GM12878 (cell line): ENCODE measurements around the gene PRKAG2. TPM values are rescaled to one million over a fixed set of nuclear protein-coding genes. Genes with fewer than 3 reads are reported as not detected.
A peak's percentile ranks its signal among the peaks of the same experiment; 100 is the strongest.

Experiments used
- ATAC-seq: fragments of 200-7000 bp; cut with Tn5 transposase; 3 replicates; pipeline ENCODE4 v1.9.1; 2020; ENCODE audit warnings: mild to moderate bottlenecking, moderate library complexity
- BruUV-seq: library from RNA; stranded (reverse); fragments of 400-500 nt; replicated peaks from 2 replicates; lab custom pipeline; 2021; lab: Mats Ljungman, UMichigan
- CTCF ChIA-PET: fragments of 300-600 bp; sonication (Branson Sonifier 250); formaldehyde crosslinking; extraction: SDS; loops from one replicate; lab custom pipeline; 2021; ENCODE audit warnings: inconsistent platforms; lab: Yijun Ruan, JAX
- POLR2A ChIA-PET: fragments of 350-600 bp; formaldehyde crosslinking; extraction: SDS; loops from one replicate; lab custom pipeline; 2021; ENCODE audit warnings: inconsistent platforms; lab: Charles Lee
- RAD21 ChIA-PET: fragments of 300-600 bp; sonication (Branson Sonifier 250); formaldehyde crosslinking; loops from one replicate; lab custom pipeline; 2023; ENCODE audit warnings: antibody characterized with exemption; ENCODE audit not compliant: unreplicated experiment; lab: Charles Lee
- SMC1A ChIA-PET: fragments of 300-600 bp; sonication (Branson Sonifier 250); formaldehyde crosslinking; loops from one replicate; lab custom pipeline; 2023; ENCODE audit not compliant: unreplicated experiment, uncharacterized antibody; lab: Charles Lee
- DNase-seq: peaks from one replicate; pipeline ENCODE4 v3.0.0-alpha.2; 2011; ENCODE audit warnings: low read depth, low spot score
- FAIRE-seq: peaks from 3 replicates; lab custom pipeline; 2011; peaks lifted over from hg19 to GRCh38; lab: Jason Lieb, UNC
- H2AFZ ChIP-seq: 2 replicates; pipeline ENCODE4 v1.6.0; 2011; ENCODE audit warnings: low read depth, low read length, control low read depth; ENCODE audit not compliant: control insufficient read depth
- H3K27ac ChIP-seq: 2 replicates; pipeline ENCODE4 v1.5.1; 2011; ENCODE audit warnings: control low read depth; ENCODE audit not compliant: control insufficient read depth, insufficient read depth
- H3K27me3 ChIP-seq, 2 experiments: replicated peaks in 1 of 2; 2 replicates each; pipeline versions ENCODE4 v1.6.0 to v1.6.1; 2011; ENCODE audit warnings: low read length in 1 of 2; ENCODE audit not compliant: control insufficient read depth in 2 of 2, insufficient read depth in 2 of 2
- H3K36me3 ChIP-seq, 2 experiments: 2 replicates each; pipeline ENCODE4 v1.5.1; 2011; ENCODE audit warnings: low read length in 1 of 2; ENCODE audit not compliant: control insufficient read depth in 2 of 2, insufficient read depth in 2 of 2
- H3K4me1 ChIP-seq: 2 replicates; pipeline ENCODE4 v1.6.1; 2011; ENCODE audit warnings: mild to moderate bottlenecking, low read length, moderate library complexity, mixed read lengths; ENCODE audit not compliant: control insufficient read depth, insufficient read depth
- H3K4me2 ChIP-seq: 2 replicates; pipeline ENCODE4 v1.6.0; 2011; ENCODE audit warnings: control low read depth; ENCODE audit not compliant: control insufficient read depth, insufficient read depth
- H3K4me3 ChIP-seq: fragments of 200-600 bp; sonication (generic); 2 replicates; pipeline ENCODE4 v1.5.1; 2016
- H3K79me2 ChIP-seq: 2 replicates; pipeline ENCODE4 v1.6.0; 2011; ENCODE audit warnings: low read length; ENCODE audit not compliant: control insufficient read depth, insufficient read depth
- H3K9ac ChIP-seq: 2 replicates; pipeline ENCODE4 v1.8.0; 2011; ENCODE audit warnings: low read length, control low read depth, mixed read lengths; ENCODE audit not compliant: control insufficient read depth, insufficient read depth
- H3K9me3 ChIP-seq: replicated peaks from 3 replicates; pipeline ENCODE4 v1.5.1; 2011; ENCODE audit warnings: mild to moderate bottlenecking, low read length; ENCODE audit not compliant: control insufficient read depth, insufficient read depth
- H4K20me1 ChIP-seq: 2 replicates; pipeline ENCODE4 v1.6.0; 2011; ENCODE audit not compliant: control insufficient read depth, insufficient read depth
- ASH2L ChIP-seq: fragments of 300-600, 200-600 bp; sonication (generic); IDR thresholded peaks from 2 replicates; pipeline ENCODE4 v1.6.1; 2017; ENCODE audit warnings: low read depth, mild to moderate bottlenecking, borderline replicate concordance
- CBX5 ChIP-seq: sonication (generic); IDR thresholded peaks from 2 replicates; pipeline ENCODE4 v1.6.1; 2016; ENCODE audit warnings: low read depth, moderate library complexity, mild to moderate bottlenecking, inconsistent platforms
- CHD1 ChIP-seq: IDR thresholded peaks from 2 replicates; pipeline ENCODE4 v1.6.1; 2012; ENCODE audit warnings: low read depth, low read length, improper control_type of control experiment
- EGR1 ChIP-seq, 2 experiments: IDR thresholded peaks; 1 replicate in 1 of 2; 2 replicates in 1 of 2; pipeline ENCODE4 v1.6.1; 2011 to 2012; ENCODE audit warnings: low read depth in 2 of 2, low read length in 2 of 2, borderline replicate concordance in 1 of 2, mild to moderate bottlenecking in 1 of 2, moderate library complexity in 1 of 2
- HCFC1 ChIP-seq: fragments of 150-350 bp; IDR thresholded peaks from 2 replicates; pipeline ENCODE4 v1.6.1; 2014; ENCODE audit warnings: low read length
- LARP7 ChIP-seq: fragments of 450-650 bp; IDR thresholded peaks from 2 replicates; pipeline ENCODE4 v1.6.1; 2017; ENCODE audit warnings: mild to moderate bottlenecking
- NR2F1 ChIP-seq: fragments of 450-650 bp; conservative IDR thresholded peaks from 2 replicates; pipeline ENCODE4 v1.6.1; 2017; ENCODE audit warnings: mild to moderate bottlenecking
- POLR2AphosphoS5 ChIP-seq: IDR thresholded peaks from 2 replicates; pipeline ENCODE4 v1.6.1; 2011; ENCODE audit warnings: mild to moderate bottlenecking, low read length, inconsistent platforms
- SIX5 ChIP-seq: IDR thresholded peaks from 2 replicates; pipeline ENCODE4 v1.6.1; 2011; ENCODE audit warnings: mild to moderate bottlenecking, low read depth, low read length, moderate library complexity; ENCODE audit not compliant: severe bottlenecking
- SMARCA5 ChIP-seq: fragments of 450-650 bp; IDR thresholded peaks from 2 replicates; pipeline ENCODE4 v1.6.1; 2017; ENCODE audit warnings: mild to moderate bottlenecking
- TCF12 ChIP-seq: IDR thresholded peaks from 2 replicates; pipeline ENCODE4 v1.6.1; 2011; ENCODE audit warnings: low read depth, mild to moderate bottlenecking, low read length
- ZNF24 ChIP-seq: fragments of 450-650 bp; IDR thresholded peaks from 2 replicates; pipeline ENCODE4 v1.6.1; 2017; ENCODE audit warnings: antibody characterized with exemption, mild to moderate bottlenecking
- WGBS: methylation state at CpG from one replicate; pipeline ENCODE4 v1.1.6; 2016; ENCODE audit warnings: low lambda C conversion rate; ENCODE audit not compliant: insufficient replicate concordance, insufficient coverage; ENCODE audit errors: missing lambda C conversion rate; 5-methylcytosine and 5-hydroxymethylcytosine counted together
- in situ Hi-C: fragments of 300-500 bp; cut with MboI; formaldehyde crosslinking; loops from 9 replicates; pipeline ENCODE4 v1.14.3; 2018; ENCODE audit warnings: mixed read lengths
- intact Hi-C: fragments of 100-400 bp; cut with micrococcal nuclease; formaldehyde crosslinking; loops from one replicate; pipeline ENCODE4 v1.14.2; 2022; ENCODE audit not compliant: unreplicated experiment
- polyA plus RNA-seq, 11 experiments: library from polyadenylated mRNA; depleted of rRNA in 4 of 11; unstranded in 6 of 11; stranded (reverse) in 5 of 11; fragments of >200 nt; fragmentation: Nextera tagmentation in 4 of 11; fragmentation: Illumina TruSeq in 1 of 11; extraction: Ambion mirVana in 4 of 11; extraction: Trizol in 1 of 11; gene quantifications; 1 replicate in 1 of 11; 2 replicates in 10 of 11; pipeline versions ENCODE4 v1.2.1 to v1.2.3, GENCODE V29; 2011 to 2016; ENCODE audit warnings: inconsistent platforms in 2 of 11, missing spikeins in 2 of 11, low read depth in 1 of 11
- total RNA-seq, 4 experiments: library from RNA; depleted of rRNA in 3 of 4; stranded (reverse); fragments of >200 nt in 3 of 4; fragmentation: Illumina TruSeq in 1 of 4; extraction: Trizol in 1 of 4; gene quantifications; 2 replicates each; pipeline versions ENCODE4 v1.2.1 to v1.2.3, GENCODE V29; 2013 to 2021
- TF ChIP-seq, protein P1 (sequence below): fragments of 450-650 bp; IDR thresholded peaks from 2 replicates; pipeline ENCODE4 v1.6.1; 2016; ENCODE audit warnings: mild to moderate bottlenecking
- TF ChIP-seq, protein P2 (sequence below): fragments of 450-650 bp; IDR thresholded peaks from 2 replicates; pipeline ENCODE4 v1.6.1; 2017; ENCODE audit warnings: mild to moderate bottlenecking, moderate library complexity

The PRKAG2 gene
- total and polyA plus RNA-seq, 10 of the 15 experiments (the other 5 are each of a cell fraction or from before 2014, with no cell fraction given) = 3.4 to 8.9 (median 6.8) TPM

DNA sequence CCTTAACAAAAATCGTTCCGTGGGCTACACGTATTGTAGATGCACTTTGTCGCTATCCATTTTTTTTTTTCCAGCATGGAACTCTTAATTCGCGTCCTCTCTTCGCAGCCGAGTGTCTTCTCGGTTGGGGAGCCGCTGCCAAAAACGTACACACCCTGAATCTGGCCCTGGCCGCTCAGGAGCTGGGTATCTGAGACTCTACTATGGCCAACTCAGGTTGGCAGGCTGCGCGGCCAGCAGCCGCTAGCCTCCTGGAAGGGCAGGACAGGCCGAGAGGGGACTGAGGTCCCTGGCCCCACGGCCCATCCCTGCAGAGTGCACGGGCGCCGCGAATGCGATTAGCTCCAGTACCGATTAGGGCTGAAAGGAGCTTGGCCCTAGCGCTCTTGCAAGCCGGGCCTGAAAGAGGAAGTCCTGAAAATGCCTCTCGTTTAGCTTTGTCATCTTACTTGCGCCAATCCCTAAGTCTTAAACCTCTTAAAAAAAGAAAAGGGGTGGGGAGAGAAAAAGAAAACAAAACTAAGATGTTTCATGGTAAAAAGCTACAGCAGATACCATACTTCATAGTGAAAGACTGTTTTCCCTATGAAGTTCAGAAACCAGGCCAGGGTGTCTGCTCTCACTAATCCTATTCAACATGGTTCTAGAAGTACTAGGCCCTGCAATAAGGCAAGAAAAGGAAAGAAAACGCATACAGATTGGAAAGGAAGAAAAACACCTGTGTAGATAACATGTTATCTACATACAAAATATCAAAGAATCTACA is 244.0 kb downstream of the PRKAG2 start (continued):
- TF ChIP-seq CBX5 = peak; percentile 99
- TF ChIP-seq ASH2L = 0 out of 2 replicates have a peak, but pooled peaks have one; percentile 17

DNA sequence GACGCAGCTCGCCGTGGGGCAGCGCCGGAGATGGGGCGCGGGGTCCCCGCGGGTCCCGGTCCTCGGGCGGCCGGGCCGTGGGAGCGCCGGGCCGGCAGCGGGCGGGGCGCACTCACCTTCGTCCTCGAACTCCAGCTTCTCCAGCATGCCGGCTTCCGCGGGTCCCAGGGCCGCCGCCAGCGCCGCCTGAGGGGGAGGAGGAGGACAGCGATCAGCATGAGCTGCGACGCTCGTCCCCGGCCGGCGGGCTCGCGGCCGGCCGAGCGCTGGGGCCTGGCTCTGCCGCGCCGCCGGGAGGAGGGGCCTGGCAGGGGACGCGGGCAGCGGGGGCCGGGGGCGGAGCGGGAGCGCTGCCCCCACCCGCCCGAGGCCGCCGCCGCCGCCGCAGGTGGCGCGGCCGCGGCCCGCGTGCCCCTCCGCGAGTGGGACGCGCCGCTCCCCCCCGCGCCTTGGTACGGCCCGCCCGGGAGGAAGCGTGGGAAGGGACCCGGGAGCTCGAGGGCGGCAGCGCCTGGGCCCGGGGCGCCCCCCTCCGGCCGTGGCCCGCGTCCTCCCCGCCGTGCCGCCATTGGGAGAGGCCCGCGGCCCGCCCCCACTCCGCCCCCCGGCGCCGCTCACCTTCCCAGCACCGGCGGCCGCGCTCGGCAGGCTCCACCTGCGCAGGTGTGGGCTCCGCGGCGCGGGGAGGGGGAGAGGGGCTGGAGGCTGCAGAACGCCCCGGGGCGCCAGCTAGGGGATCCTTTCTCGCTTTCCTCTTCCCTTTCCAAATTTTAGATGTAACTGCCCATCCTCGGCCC is 244.8 kb downstream of the PRKAG2 start:
- in situ Hi-C loops (no loop called here), intact Hi-C loops (loop anchor here (1.0 to 5.0 kb wide), 6 partner anchors 61 to 265 kb away; partner anchors contain the start of gene RHEB)
- BruUV-seq = no TSS peak
- Histone ChIP-seq H3K36me3 (no peaks in the 10 kb centered on the region), H3K9ac (peak overlapping the region; percentile 81), H3K4me2 (peak overlapping the region; percentile 95), H3K4me1 (peaks cover 9% of the 10 kb centered on the region), H3K9me3 (no peaks in the 10 kb centered on the region; the same call in 1 of the 3 replicates), H3K4me3 (peak overlapping the region; percentile 87), H3K79me2 (peaks cover 7% of the 10 kb centered on the region), H4K20me1 (no peaks in the 10 kb centered on the region), H3K27ac (peak overlapping the region; percentile 90), H2AFZ (peak overlapping the region; percentile 80), H3K27me3 (no peaks in the 10 kb centered on the region; a peak in 1 of 4 replicates)
- DNase-seq (peak; percentile 24), FAIRE-seq (no peak), ATAC-seq (peak; percentile 85)
- WGBS = 0% methylated on average over 8 of the region's 111 CpGs
- POLR2A ChIA-PET = interaction anchor here (0.6 to 2.4 kb wide), 11 partner anchors 12 to 1786 kb away, joined by 3 to 18 read pairs (median 3); partner anchors contain the start of gene RHEB
- RAD21 ChIA-PET = interaction anchor here (1.0 to 4.9 kb wide), 15 partner anchors 58 to 317 kb away, joined by 3 to 38 read pairs (median 7); partner anchors contain the start of genes NUB1 and RHEB
- CTCF ChIA-PET = interaction anchor here (0.7 to 4.7 kb wide), 29 partner anchors 11 to 388 kb away, joined by 3 to 40 read pairs (median 5); partner anchors contain the start of gene RHEB
- SMC1A ChIA-PET = interaction anchor here (0.8 to 2.3 kb wide), 14 partner anchors 22 to 405 kb away, joined by 3 to 15 read pairs (median 4); partner anchors contain the start of gene ABCF2
- peak; percentile 13 for TF ChIP-seq LARP7
- peak; percentile 24; the same call in 1 of the 2 replicates for TF ChIP-seq HCFC1
- 0 out of 2 replicates have a peak, but pooled peaks have one; percentile 36 for TF ChIP-seq SMARCA5
- TF ChIP-seq, protein P1, sequence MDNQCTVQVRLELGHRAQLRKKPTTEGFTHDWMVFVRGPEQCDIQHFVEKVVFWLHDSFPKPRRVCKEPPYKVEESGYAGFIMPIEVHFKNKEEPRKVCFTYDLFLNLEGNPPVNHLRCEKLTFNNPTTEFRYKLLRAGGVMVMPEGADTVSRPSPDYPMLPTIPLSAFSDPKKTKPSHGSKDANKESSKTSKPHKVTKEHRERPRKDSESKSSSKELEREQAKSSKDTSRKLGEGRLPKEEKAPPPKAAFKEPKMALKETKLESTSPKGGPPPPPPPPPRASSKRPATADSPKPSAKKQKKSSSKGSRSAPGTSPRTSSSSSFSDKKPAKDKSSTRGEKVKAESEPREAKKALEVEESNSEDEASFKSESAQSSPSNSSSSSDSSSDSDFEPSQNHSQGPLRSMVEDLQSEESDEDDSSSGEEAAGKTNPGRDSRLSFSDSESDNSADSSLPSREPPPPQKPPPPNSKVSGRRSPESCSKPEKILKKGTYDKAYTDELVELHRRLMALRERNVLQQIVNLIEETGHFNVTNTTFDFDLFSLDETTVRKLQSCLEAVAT = no peak
- peak in 1 of 2 experiments; percentile 89; a peak in 2 of 3 replicates for TF ChIP-seq EGR1 (IDR thresholded peaks at IDR 0.05; ENCODE audit: borderline replicate concordance in 1 of 2, low read depth in 2 of 2, low read length in 2 of 2)
- 0 out of 2 replicates have a peak, but pooled peaks have one; percentile 16 for TF ChIP-seq TCF12
- TF ChIP-seq, protein P2, sequence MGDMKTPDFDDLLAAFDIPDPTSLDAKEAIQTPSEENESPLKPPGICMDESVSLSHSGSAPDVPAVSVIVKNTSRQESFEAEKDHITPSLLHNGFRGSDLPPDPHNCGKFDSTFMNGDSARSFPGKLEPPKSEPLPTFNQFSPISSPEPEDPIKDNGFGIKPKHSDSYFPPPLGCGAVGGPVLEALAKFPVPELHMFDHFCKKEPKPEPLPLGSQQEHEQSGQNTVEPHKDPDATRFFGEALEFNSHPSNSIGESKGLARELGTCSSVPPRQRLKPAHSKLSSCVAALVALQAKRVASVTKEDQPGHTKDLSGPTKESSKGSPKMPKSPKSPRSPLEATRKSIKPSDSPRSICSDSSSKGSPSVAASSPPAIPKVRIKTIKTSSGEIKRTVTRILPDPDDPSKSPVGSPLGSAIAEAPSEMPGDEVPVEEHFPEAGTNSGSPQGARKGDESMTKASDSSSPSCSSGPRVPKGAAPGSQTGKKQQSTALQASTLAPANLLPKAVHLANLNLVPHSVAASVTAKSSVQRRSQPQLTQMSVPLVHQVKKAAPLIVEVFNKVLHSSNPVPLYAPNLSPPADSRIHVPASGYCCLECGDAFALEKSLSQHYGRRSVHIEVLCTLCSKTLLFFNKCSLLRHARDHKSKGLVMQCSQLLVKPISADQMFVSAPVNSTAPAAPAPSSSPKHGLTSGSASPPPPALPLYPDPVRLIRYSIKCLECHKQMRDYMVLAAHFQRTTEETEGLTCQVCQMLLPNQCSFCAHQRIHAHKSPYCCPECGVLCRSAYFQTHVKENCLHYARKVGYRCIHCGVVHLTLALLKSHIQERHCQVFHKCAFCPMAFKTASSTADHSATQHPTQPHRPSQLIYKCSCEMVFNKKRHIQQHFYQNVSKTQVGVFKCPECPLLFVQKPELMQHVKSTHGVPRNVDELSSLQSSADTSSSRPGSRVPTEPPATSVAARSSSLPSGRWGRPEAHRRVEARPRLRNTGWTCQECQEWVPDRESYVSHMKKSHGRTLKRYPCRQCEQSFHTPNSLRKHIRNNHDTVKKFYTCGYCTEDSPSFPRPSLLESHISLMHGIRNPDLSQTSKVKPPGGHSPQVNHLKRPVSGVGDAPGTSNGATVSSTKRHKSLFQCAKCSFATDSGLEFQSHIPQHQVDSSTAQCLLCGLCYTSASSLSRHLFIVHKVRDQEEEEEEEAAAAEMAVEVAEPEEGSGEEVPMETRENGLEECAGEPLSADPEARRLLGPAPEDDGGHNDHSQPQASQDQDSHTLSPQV = peak; percentile 23; the same call in 1 of the 2 replicates
- TF ChIP-seq NR2F1 = peak; percentile 38
- TF ChIP-seq ZNF24 = no peak
- TF ChIP-seq POLR2AphosphoS5 = 0 out of 2 replicates have a peak, but pooled peaks have one; percentile 45
- peak; percentile 36 for TF ChIP-seq SIX5
- peak; percentile 97 for TF ChIP-seq CHD1
